Right atrium auricular region (tissue), 2 donors: ENCODE measurements around the gene VWA7. TPM values are rescaled to one million over a fixed set of nuclear protein-coding genes. Genes with fewer than 3 reads are reported as not detected.

Source experiments
- DNase-seq: peaks from one replicate; pipeline ENCODE4 v3.0.0-alpha.2; 2019; ENCODE audit warnings: low spot score
- H3K27ac ChIP-seq, 2 donors: fragments of 200-600 bp; sonication (generic); 1 replicate in 1 of 2; 2 replicates in 1 of 2; pipeline ENCODE4 v1.5.1; 2016 to 2019
- H3K27me3 ChIP-seq, 2 donors: fragments of 200-600 bp; sonication (generic); one replicate each; pipeline versions ENCODE4 v1.5.1 to v1.6.0; 2017 to 2019
- H3K36me3 ChIP-seq: fragments of 200-600 bp; sonication (generic); one replicate; pipeline ENCODE4 v1.5.1; 2016
- H3K4me1 ChIP-seq, 2 donors: fragments of 200-600 bp; sonication (generic); one replicate each; pipeline versions ENCODE4 v1.5.1 to v1.6.0; 2017 to 2019
- H3K4me3 ChIP-seq, 2 donors: fragments of 200-600 bp; sonication (generic); 1 replicate in 1 of 2; 2 replicates in 1 of 2; pipeline ENCODE4 v1.5.1; 2017 to 2019; ENCODE audit warnings: mild to moderate bottlenecking in 1 of 2, moderate library complexity in 1 of 2
- H3K9me3 ChIP-seq, 2 donors: fragments of 200-600 bp; sonication (generic); one replicate each; pipeline ENCODE4 v1.5.1; 2019
- CTCF ChIP-seq, 2 donors: fragments of 200-600 bp; sonication (generic); IDR thresholded peaks; one replicate each; pipeline ENCODE4 v1.5.1; 2019; ENCODE audit warnings: antibody characterized with exemption in 2 of 2
- total RNA-seq, 2 donors: library from RNA; depleted of rRNA; stranded (reverse); fragments of >200 nt; gene quantifications; one replicate each; pipeline ENCODE4 v1.1.0, GENCODE V29; 2016

Gene VWA7
- total RNA-seq, 2 donors from 2014 or later: 4.1 to 7.5 TPM

- TF ChIP-seq CTCF (IDR thresholded peaks at IDR 0.05): no peak
- H3K27me3 ChIP-seq: no peaks in the 10 kb centered on the region
- no peaks in the 10 kb centered on the region for H3K36me3 ChIP-seq
- no peaks in the 10 kb centered on the region for H3K9me3 ChIP-seq
- H3K27ac ChIP-seq: no peak overlapping the region
- H3K4me3 ChIP-seq: no peak overlapping the region
- no peaks in the 10 kb centered on the region for H3K4me1 ChIP-seq
- DNase-seq: no peak
Measured at GRCh38 chr6:31752739-31753319, 24.3 kb downstream of the VWA7 start.

- Histone ChIP-seq H3K4me3 (no peak overlapping the region), H3K27ac (no peak overlapping the region), H3K27me3 (no peaks in the 10 kb centered on the region), H3K36me3 (no peaks in the 10 kb centered on the region), H3K4me1 (no peaks in the 10 kb centered on the region), H3K9me3 (no peaks in the 10 kb centered on the region)
- TF ChIP-seq CTCF (IDR thresholded peaks at IDR 0.05): no peak
- DNase-seq: no peak
Measured at GRCh38 chr6:31750411-31751022, 26.6 kb downstream of the VWA7 start.

GRCh38 chr6:31749301-31750036 lies 27.7 kb downstream of the VWA7 start:
- TF ChIP-seq CTCF (IDR thresholded peaks at IDR 0.05): no peak
- Histone ChIP-seq H3K36me3 (no peaks in the 10 kb centered on the region), H3K27me3 (no peaks in the 10 kb centered on the region), H3K4me1 (no peaks in the 10 kb centered on the region), H3K9me3 (no peaks in the 10 kb centered on the region), H3K4me3 (no peak overlapping the region), H3K27ac (no peak overlapping the region)
- DNase-seq: no peak

GRCh38 chr6:31744422-31744821 lies 32.7 kb downstream of the VWA7 start:
- no peak for DNase-seq
- Histone ChIP-seq H3K9me3 (no peaks in the 10 kb centered on the region), H3K27me3 (no peaks in the 10 kb centered on the region), H3K27ac (no peak overlapping the region), H3K4me3 (no peak overlapping the region), H3K36me3 (no peaks in the 10 kb centered on the region), H3K4me1 (peaks cover 0 to 9% of the 10 kb centered on the region in 2 donors)
- no peak for TF ChIP-seq CTCF (IDR thresholded peaks at IDR 0.05)

GRCh38 chr6:31742894-31743293 lies 34.2 kb downstream of the VWA7 start:
- Histone ChIP-seq H3K27ac (no peak overlapping the region), H3K4me3 (no peak overlapping the region), H3K9me3 (no peaks in the 10 kb centered on the region), H3K4me1 (peaks cover 0 to 24% of the 10 kb centered on the region in 2 donors), H3K27me3 (no peaks in the 10 kb centered on the region), H3K36me3 (no peaks in the 10 kb centered on the region)
- DNase-seq: no peak
- TF ChIP-seq CTCF (IDR thresholded peaks at IDR 0.05): no peak
